Cerebellar cortex (tissue), 1 donor: Measurements from ENCODE around the gene SYNJ2BP.

Source experiments
- DNase-seq: peaks from one replicate; pipeline ENCODE4 v3.0.0-alpha.2; 2015; ENCODE audit warnings: low spot score

SYNJ2BP gene

GRCh38 chr14:70391493-70392391, 25.1 kb downstream of the SYNJ2BP start:
- DNase-seq = no peak

GRCh38 chr14:70382536-70382935, 34.4 kb downstream of the SYNJ2BP start:
- no peak for DNase-seq

- DNase-seq = no peak
These were observed 36.1 kb downstream of the SYNJ2BP start for GRCh38 chr14:70380824-70381223.

GRCh38 chr14:70378696-70379095, 38.2 kb downstream of the SYNJ2BP start:
- no peak for DNase-seq
